ENCODE results near the gene KIF11.
"Not testable (repeated sequence)": the region's sequence is repeated elsewhere in the genome, so short reads cannot be mapped to it uniquely, and the experiment has no call there.

KIF11 gene
- total RNA-seq, result 7.0 to 9.1 (median 8.1) reads per million in 3 experiments

GRCh38 chr10:92592761-92593618 is at the start of gene KIF11:
TSS of gene KIF11 (plus strand) at chr10:92593130. CDS start at chr10:92593376, 246 bp downstream.
- peak; percentile 93 for DNase-seq

GRCh38 chr10:92544296-92544695 is 48.6 kb upstream of the KIF11 start:
- peak; percentile 1 for DNase-seq

GRCh38 chr10:92545556-92545955 is 47.4 kb upstream of the KIF11 start:
- no peak for DNase-seq

- DNase-seq, result no peak
Measured at GRCh38 chr10:92547676-92548075, 45.3 kb upstream of the KIF11 start.

GRCh38 chr10:92550924-92551323 is 42.0 kb upstream of the KIF11 start:
- DNase-seq, result no peak

GRCh38 chr10:92552310-92552709 is 40.6 kb upstream of the KIF11 start:
- DNase-seq, result no peak

- DNase-seq, result no peak
Measured at GRCh38 chr10:92553959-92554358, 39.0 kb upstream of the KIF11 start.

- DNase-seq, result no peak
Measured at GRCh38 chr10:92559046-92559445, 33.9 kb upstream of the KIF11 start.

GRCh38 chr10:92562424-92562823 is 30.5 kb upstream of the KIF11 start:
- DNase-seq, result no peak

GRCh38 chr10:92567952-92568600 is 24.9 kb upstream of the KIF11 start:
- DNase-seq, result no peak

- DNase-seq, result no peak
Measured at GRCh38 chr10:92569071-92569470, 23.9 kb upstream of the KIF11 start.

GRCh38 chr10:92569663-92570062 is 23.3 kb upstream of the KIF11 start:
- not testable (repeated sequence) for DNase-seq

- no peak for DNase-seq
Measured at GRCh38 chr10:92571649-92572048, 21.3 kb upstream of the KIF11 start.

GRCh38 chr10:92572362-92573090 is 20.4 kb upstream of the KIF11 start:
- no peak for DNase-seq

- DNase-seq, result peak; percentile 27
Measured at GRCh38 chr10:92573091-92573797, 19.7 kb upstream of the KIF11 start.

GRCh38 chr10:92573798-92574547 is 19.0 kb upstream of the KIF11 start, which contains the start of gene IDE:
TSS of gene IDE (minus strand) at chr10:92574093. CDS start at chr10:92574019, 74 bp downstream.
- peak; percentile 79 for DNase-seq

GRCh38 chr10:92574548-92575261 is 18.2 kb upstream of the KIF11 start:
- DNase-seq, result peak; percentile 23

- DNase-seq, result no peak
Measured at GRCh38 chr10:92575961-92576360, 17.0 kb upstream of the KIF11 start.

- DNase-seq, result not testable (repeated sequence)
Measured at GRCh38 chr10:92582347-92582746, 10.6 kb upstream of the KIF11 start.

GRCh38 chr10:92590623-92591549 is 2.0 kb upstream of the KIF11 start:
- no peak for DNase-seq

Measured in central memory CD4-positive, alpha-beta T cell (primary cell).